ENCODE results near the gene PBX4. TPM values are rescaled to one million over a fixed set of nuclear protein-coding genes. Genes with fewer than 3 reads are reported as not detected.

PBX4 gene
- total and polyA plus RNA-seq, 2 experiments from 2014 or later, result 0.32 to 0.63 TPM

- no peak overlapping the region for H3K9ac ChIP-seq
- H3F3A ChIP-seq (ENCODE audit: insufficient read depth), result no peaks in the 10 kb centered on the region
- no peak overlapping the region for H3K27ac ChIP-seq
- H3K4me3 ChIP-seq, result no peak overlapping the region
- no peaks in the 10 kb centered on the region for H3K79me2 ChIP-seq (ENCODE audit: insufficient read depth)
- no peaks in the 10 kb centered on the region for H3K27me3 ChIP-seq (replicated peaks; ENCODE audit: insufficient read depth)
- H3K9me2 ChIP-seq (ENCODE audit: insufficient read depth), result no peaks in the 10 kb centered on the region
- WGBS, 2 experiments (ENCODE audit: low coverage in 1 of 2, low lambda C conversion rate in 2 of 2, missing lambda C conversion rate in 2 of 2), result 62 to 76% methylated on average over 7 of the region's 7 CpGs
- no peak for TF ChIP-seq EZH2phosphoT487 (IDR thresholded peaks at IDR 0.05; ENCODE audit: insufficient read depth, low read depth)
- no peak for TF ChIP-seq EZH2 (IDR thresholded peaks at IDR 0.05; ENCODE audit: insufficient read depth, poor library complexity, severe bottlenecking)
- no peak overlapping the region for H3K4me2 ChIP-seq (ENCODE audit: unreplicated experiment)
- no peak for DNase-seq
- no peaks in the 10 kb centered on the region for H3K36me3 ChIP-seq (ENCODE audit: low read depth)
- H3K9me3 ChIP-seq (ENCODE audit: low read depth), result no peaks in the 10 kb centered on the region
- in situ Hi-C loops (cut with MboI), result no loop called here
- no peak overlapping the region for H2AFZ ChIP-seq
- no peaks in the 10 kb centered on the region for H4K20me1 ChIP-seq (ENCODE audit: insufficient read depth)
- H3K4me1 ChIP-seq (ENCODE audit: insufficient read depth), result no peaks in the 10 kb centered on the region
Measured at GRCh38 chr19:19619849-19620210, 1.3 kb upstream of the PBX4 start.

GRCh38 chr19:19619181-19619848 lies 828 bp upstream of the PBX4 start:
- H2AFZ ChIP-seq, result peak overlapping the region; percentile 65; the same call in 1 of the 2 replicates
- 50 to 56% methylated on average over 21 of the region's 21 CpGs for WGBS, 2 experiments (ENCODE audit: low coverage in 1 of 2, low lambda C conversion rate in 2 of 2, missing lambda C conversion rate in 2 of 2)
- H4K20me1 ChIP-seq (ENCODE audit: insufficient read depth), result no peaks in the 10 kb centered on the region
- in situ Hi-C loops (cut with MboI), result no loop called here
- no peaks in the 10 kb centered on the region for H3K9me2 ChIP-seq (ENCODE audit: insufficient read depth)
- H3K9me3 ChIP-seq (ENCODE audit: low read depth), result no peaks in the 10 kb centered on the region
- no peaks in the 10 kb centered on the region for H3K36me3 ChIP-seq (ENCODE audit: low read depth)
- no peaks in the 10 kb centered on the region for H3K27me3 ChIP-seq (replicated peaks; ENCODE audit: insufficient read depth)
- no peaks in the 10 kb centered on the region for H3K4me1 ChIP-seq (ENCODE audit: insufficient read depth)
- H3F3A ChIP-seq (ENCODE audit: insufficient read depth), result no peaks in the 10 kb centered on the region
- H3K4me2 ChIP-seq (ENCODE audit: unreplicated experiment), result no peak overlapping the region
- H3K9ac ChIP-seq, result no peak overlapping the region
- DNase-seq, result no peak
- no peaks in the 10 kb centered on the region for H3K79me2 ChIP-seq (ENCODE audit: insufficient read depth)
- no peak for TF ChIP-seq EZH2phosphoT487 (IDR thresholded peaks at IDR 0.05; ENCODE audit: insufficient read depth, low read depth)
- TF ChIP-seq EZH2 (IDR thresholded peaks at IDR 0.05; ENCODE audit: insufficient read depth, poor library complexity, severe bottlenecking), result no peak
- no peak overlapping the region for H3K27ac ChIP-seq
- peak overlapping the region; percentile 66 for H3K4me3 ChIP-seq

GRCh38 chr19:19615086-19615485 lies 3.4 kb downstream of the PBX4 start:
- Histone ChIP-seq H2AFZ (no peak overlapping the region), H3K79me2 (ENCODE audit: insufficient read depth) (no peaks in the 10 kb centered on the region), H3K9ac (no peak overlapping the region), H4K20me1 (ENCODE audit: insufficient read depth) (no peaks in the 10 kb centered on the region), H3K4me1 (ENCODE audit: insufficient read depth) (peaks cover 7% of the 10 kb centered on the region), H3K4me2 (ENCODE audit: unreplicated experiment) (no peak overlapping the region), H3K4me3 (no peak overlapping the region), H3K27me3 (replicated peaks; ENCODE audit: insufficient read depth) (no peaks in the 10 kb centered on the region), H3K36me3 (ENCODE audit: low read depth) (no peaks in the 10 kb centered on the region), H3K9me2 (ENCODE audit: insufficient read depth) (no peaks in the 10 kb centered on the region), H3K9me3 (ENCODE audit: low read depth) (no peaks in the 10 kb centered on the region), H3K27ac (no peak overlapping the region), H3F3A (ENCODE audit: insufficient read depth) (peaks cover 5% of the 10 kb centered on the region; the same call in 1 of the 2 replicates)
- in situ Hi-C loops (cut with MboI), result no loop called here
- TF ChIP-seq EZH2phosphoT487 (IDR thresholded peaks at IDR 0.05; ENCODE audit: insufficient read depth, low read depth) (no peak), EZH2 (IDR thresholded peaks at IDR 0.05; ENCODE audit: insufficient read depth, poor library complexity, severe bottlenecking) (no peak)
- DNase-seq, result peak; percentile 72
- WGBS, 2 experiments (ENCODE audit: low coverage in 1 of 2, low lambda C conversion rate in 2 of 2, missing lambda C conversion rate in 2 of 2), result 38 to 44% methylated on average over 3 of the region's 3 CpGs

- no peaks in the 10 kb centered on the region for H3K36me3 ChIP-seq (ENCODE audit: low read depth)
- WGBS, 2 experiments (ENCODE audit: low coverage in 1 of 2, low lambda C conversion rate in 2 of 2, missing lambda C conversion rate in 2 of 2), result 57 to 61% methylated on average over 4 of the region's 4 CpGs
- no peak overlapping the region for H3K4me3 ChIP-seq
- no peak overlapping the region for H2AFZ ChIP-seq
- H3K27ac ChIP-seq, result no peak overlapping the region; the same call in 1 of the 2 replicates
- H3K4me1 ChIP-seq (ENCODE audit: insufficient read depth), result peaks cover 7% of the 10 kb centered on the region
- peak; percentile 71 for DNase-seq
- TF ChIP-seq EZH2phosphoT487 (IDR thresholded peaks at IDR 0.05; ENCODE audit: insufficient read depth, low read depth) (no peak), EZH2 (IDR thresholded peaks at IDR 0.05; ENCODE audit: insufficient read depth, poor library complexity, severe bottlenecking) (no peak)
- in situ Hi-C loops (cut with MboI), result no loop called here
- no peaks in the 10 kb centered on the region for H3K79me2 ChIP-seq (ENCODE audit: insufficient read depth)
- no peaks in the 10 kb centered on the region for H3K9me3 ChIP-seq (ENCODE audit: low read depth)
- H3K9me2 ChIP-seq (ENCODE audit: insufficient read depth), result no peaks in the 10 kb centered on the region
- H4K20me1 ChIP-seq (ENCODE audit: insufficient read depth), result no peaks in the 10 kb centered on the region
- H3K27me3 ChIP-seq (replicated peaks; ENCODE audit: insufficient read depth), result no peaks in the 10 kb centered on the region
- H3F3A ChIP-seq (ENCODE audit: insufficient read depth), result peaks cover 5% of the 10 kb centered on the region; the same call in 1 of the 2 replicates
- peak overlapping the region; percentile 54 for H3K4me2 ChIP-seq (ENCODE audit: unreplicated experiment)
- H3K9ac ChIP-seq, result no peak overlapping the region
Measured at GRCh38 chr19:19613506-19613905, 5.0 kb downstream of the PBX4 start.
